ENCODE measurements around the gene CSNK2A2. TPM values are rescaled to one million over a fixed set of nuclear protein-coding genes. Genes with fewer than 3 reads are reported as not detected.

CSNK2A2 gene
- total RNA-seq, 1 donor from 2014 or later, result 19.0 TPM

- DNase-seq, result no peak
Measured at GRCh38 chr16:58109330-58109729, 88.6 kb downstream of the CSNK2A2 start.

Small RNAs within 50 kb of the gene (small RNA-seq; reads per million reads assigned to genes)
- gene RN7SL645P, result not detected

Other genes with a start within 250 kb of the CSNK2A2 start
- gene CNGB1, start 227.0 kb downstream of the CSNK2A2 start, total RNA-seq, result not detected
- gene ZNF319, start 197.4 kb downstream of the CSNK2A2 start, total RNA-seq, result 4.2 TPM
- 5.0 TPM for gene USB1, start 196.7 kb downstream of the CSNK2A2 start, total RNA-seq
- 12.6 TPM for gene MMP15, start 172.4 kb downstream of the CSNK2A2 start, total RNA-seq
- gene CFAP20, start 68.7 kb downstream of the CSNK2A2 start, total RNA-seq, result 82.8 TPM
- not detected for gene PRSS54, start 96.9 kb upstream of the CSNK2A2 start, total RNA-seq
- gene GINS3, start 194.4 kb upstream of the CSNK2A2 start, total RNA-seq, result 2.3 TPM

Data from occipital lobe (tissue), 3 donors.